GM12878 (cell line): ENCODE data around the gene RYR2. TPM values are rescaled to one million over a fixed set of nuclear protein-coding genes. Genes with fewer than 3 reads are reported as not detected.

Experiments used
- ATAC-seq: fragments of 200-7000 bp; cut with Tn5 transposase; 3 replicates; pipeline ENCODE4 v1.9.1; 2020; ENCODE audit warnings: mild to moderate bottlenecking, moderate library complexity
- BruUV-seq: library from RNA; stranded (reverse); fragments of 400-500 nt; replicated peaks from 2 replicates; lab custom pipeline; 2021; lab: Mats Ljungman, UMichigan
- CTCF ChIA-PET: fragments of 300-600 bp; sonication (Branson Sonifier 250); formaldehyde crosslinking; extraction: SDS; loops from one replicate; lab custom pipeline; 2021; ENCODE audit warnings: inconsistent platforms; lab: Yijun Ruan, JAX
- POLR2A ChIA-PET: fragments of 350-600 bp; formaldehyde crosslinking; extraction: SDS; loops from one replicate; lab custom pipeline; 2021; ENCODE audit warnings: inconsistent platforms; lab: Charles Lee
- RAD21 ChIA-PET: fragments of 300-600 bp; sonication (Branson Sonifier 250); formaldehyde crosslinking; loops from one replicate; lab custom pipeline; 2023; ENCODE audit warnings: antibody characterized with exemption; ENCODE audit not compliant: unreplicated experiment; lab: Charles Lee
- SMC1A ChIA-PET: fragments of 300-600 bp; sonication (Branson Sonifier 250); formaldehyde crosslinking; loops from one replicate; lab custom pipeline; 2023; ENCODE audit not compliant: unreplicated experiment, uncharacterized antibody; lab: Charles Lee
- DNase-seq: peaks from one replicate; pipeline ENCODE4 v3.0.0-alpha.2; 2011; ENCODE audit warnings: low read depth, low spot score
- FAIRE-seq: peaks from 3 replicates; lab custom pipeline; 2011; peaks lifted over from hg19 to GRCh38; lab: Jason Lieb, UNC
- H2AFZ ChIP-seq: 2 replicates; pipeline ENCODE4 v1.6.0; 2011; ENCODE audit warnings: low read depth, low read length, control low read depth; ENCODE audit not compliant: control insufficient read depth
- H3K27ac ChIP-seq: 2 replicates; pipeline ENCODE4 v1.5.1; 2011; ENCODE audit warnings: control low read depth; ENCODE audit not compliant: control insufficient read depth, insufficient read depth
- H3K27me3 ChIP-seq, 2 experiments: replicated peaks in 1 of 2; 2 replicates each; pipeline versions ENCODE4 v1.6.0 to v1.6.1; 2011; ENCODE audit warnings: low read length in 1 of 2; ENCODE audit not compliant: control insufficient read depth in 2 of 2, insufficient read depth in 2 of 2
- H3K36me3 ChIP-seq, 2 experiments: 2 replicates each; pipeline ENCODE4 v1.5.1; 2011; ENCODE audit warnings: low read length in 1 of 2; ENCODE audit not compliant: control insufficient read depth in 2 of 2, insufficient read depth in 2 of 2
- H3K4me1 ChIP-seq: 2 replicates; pipeline ENCODE4 v1.6.1; 2011; ENCODE audit warnings: mild to moderate bottlenecking, low read length, moderate library complexity, mixed read lengths; ENCODE audit not compliant: control insufficient read depth, insufficient read depth
- H3K4me2 ChIP-seq: 2 replicates; pipeline ENCODE4 v1.6.0; 2011; ENCODE audit warnings: control low read depth; ENCODE audit not compliant: control insufficient read depth, insufficient read depth
- H3K4me3 ChIP-seq: fragments of 200-600 bp; sonication (generic); 2 replicates; pipeline ENCODE4 v1.5.1; 2016
- H3K79me2 ChIP-seq: 2 replicates; pipeline ENCODE4 v1.6.0; 2011; ENCODE audit warnings: low read length; ENCODE audit not compliant: control insufficient read depth, insufficient read depth
- H3K9ac ChIP-seq: 2 replicates; pipeline ENCODE4 v1.8.0; 2011; ENCODE audit warnings: low read length, control low read depth, mixed read lengths; ENCODE audit not compliant: control insufficient read depth, insufficient read depth
- H3K9me3 ChIP-seq: replicated peaks from 3 replicates; pipeline ENCODE4 v1.5.1; 2011; ENCODE audit warnings: mild to moderate bottlenecking, low read length; ENCODE audit not compliant: control insufficient read depth, insufficient read depth
- H4K20me1 ChIP-seq: 2 replicates; pipeline ENCODE4 v1.6.0; 2011; ENCODE audit not compliant: control insufficient read depth, insufficient read depth
- ASH2L ChIP-seq: fragments of 300-600, 200-600 bp; sonication (generic); IDR thresholded peaks from 2 replicates; pipeline ENCODE4 v1.6.1; 2017; ENCODE audit warnings: low read depth, mild to moderate bottlenecking, borderline replicate concordance
- ETV6 ChIP-seq, 2 experiments: fragments of 450-650 bp in 1 of 2; IDR thresholded peaks in 1 of 2; conservative IDR thresholded peaks in 1 of 2; 2 replicates each; pipeline ENCODE4 v1.6.1; 2014; ENCODE audit warnings: antibody characterized with exemption in 1 of 2, borderline replicate concordance in 1 of 2, low read depth in 1 of 2, mild to moderate bottlenecking in 1 of 2, moderate library complexity in 1 of 2
- FOXM1 ChIP-seq: IDR thresholded peaks from 2 replicates; pipeline ENCODE4 v1.6.1; 2012; ENCODE audit warnings: low read depth, mild to moderate bottlenecking, inconsistent platforms, low read length, moderate library complexity
- JUNB ChIP-seq: IDR thresholded peaks from 2 replicates; pipeline ENCODE4 v1.6.1; 2016; ENCODE audit warnings: antibody characterized with exemption, mild to moderate bottlenecking
- NR2F1 ChIP-seq: fragments of 450-650 bp; conservative IDR thresholded peaks from 2 replicates; pipeline ENCODE4 v1.6.1; 2017; ENCODE audit warnings: mild to moderate bottlenecking
- RBBP5 ChIP-seq: fragments of 200-600 bp; sonication (generic); conservative IDR thresholded peaks from 2 replicates; pipeline ENCODE4 v1.6.1; 2016
- SIX5 ChIP-seq: IDR thresholded peaks from 2 replicates; pipeline ENCODE4 v1.6.1; 2011; ENCODE audit warnings: mild to moderate bottlenecking, low read depth, low read length, moderate library complexity; ENCODE audit not compliant: severe bottlenecking
- SMAD1 ChIP-seq: fragments of 450-650 bp; IDR thresholded peaks from 2 replicates; pipeline ENCODE4 v1.6.1; 2018; ENCODE audit warnings: mild to moderate bottlenecking, low read depth; ENCODE audit not compliant: partially characterized antibody
- SMARCA5 ChIP-seq: fragments of 450-650 bp; IDR thresholded peaks from 2 replicates; pipeline ENCODE4 v1.6.1; 2017; ENCODE audit warnings: mild to moderate bottlenecking
- WGBS: methylation state at CpG from one replicate; pipeline ENCODE4 v1.1.6; 2016; ENCODE audit warnings: low lambda C conversion rate; ENCODE audit not compliant: insufficient replicate concordance, insufficient coverage; ENCODE audit errors: missing lambda C conversion rate; 5-methylcytosine and 5-hydroxymethylcytosine counted together
- in situ Hi-C: fragments of 300-500 bp; cut with MboI; formaldehyde crosslinking; loops from 9 replicates; pipeline ENCODE4 v1.14.3; 2018; ENCODE audit warnings: mixed read lengths
- intact Hi-C: fragments of 100-400 bp; cut with micrococcal nuclease; formaldehyde crosslinking; loops from one replicate; pipeline ENCODE4 v1.14.2; 2022; ENCODE audit not compliant: unreplicated experiment
- polyA plus RNA-seq, 11 experiments: library from polyadenylated mRNA; depleted of rRNA in 4 of 11; unstranded in 6 of 11; stranded (reverse) in 5 of 11; fragments of >200 nt; fragmentation: Nextera tagmentation in 4 of 11; fragmentation: Illumina TruSeq in 1 of 11; extraction: Ambion mirVana in 4 of 11; extraction: Trizol in 1 of 11; gene quantifications; 1 replicate in 1 of 11; 2 replicates in 10 of 11; pipeline versions ENCODE4 v1.2.1 to v1.2.3, GENCODE V29; 2011 to 2016; ENCODE audit warnings: inconsistent platforms in 2 of 11, missing spikeins in 2 of 11, low read depth in 1 of 11
- total RNA-seq, 4 experiments: library from RNA; depleted of rRNA in 3 of 4; stranded (reverse); fragments of >200 nt in 3 of 4; fragmentation: Illumina TruSeq in 1 of 4; extraction: Trizol in 1 of 4; gene quantifications; 2 replicates each; pipeline versions ENCODE4 v1.2.1 to v1.2.3, GENCODE V29; 2013 to 2021
- TF ChIP-seq, protein P1 (sequence below): IDR thresholded peaks from 2 replicates; pipeline ENCODE4 v1.6.1; 2012; ENCODE audit warnings: improper control_type of control experiment, low read depth, low read length; ENCODE audit not compliant: insufficient replicate concordance
- TF ChIP-seq, protein P2 (sequence below): IDR thresholded peaks from 2 replicates; pipeline ENCODE4 v1.6.1; 2012; ENCODE audit warnings: low read depth, low read length, improper control_type of control experiment
- TF ChIP-seq, protein P3 (sequence below): IDR thresholded peaks from 2 replicates; pipeline ENCODE4 v1.6.1; 2011; ENCODE audit warnings: borderline replicate concordance, low read depth, mild to moderate bottlenecking, moderate library complexity, mixed read lengths, low read length; ENCODE audit not compliant: insufficient read depth; ENCODE audit errors: extremely low read length
- TF ChIP-seq, protein P4 (sequence below): fragments of 450-650 bp; IDR thresholded peaks from 2 replicates; pipeline ENCODE4 v1.6.1; 2016; ENCODE audit warnings: mild to moderate bottlenecking, moderate library complexity, borderline replicate concordance

Gene RYR2
- total and polyA plus RNA-seq, 10 of the 15 experiments (the other 5 are each of a cell fraction or from before 2014, with no cell fraction given), result 0.01 to 0.04 TPM; not detected in 8

DNA sequence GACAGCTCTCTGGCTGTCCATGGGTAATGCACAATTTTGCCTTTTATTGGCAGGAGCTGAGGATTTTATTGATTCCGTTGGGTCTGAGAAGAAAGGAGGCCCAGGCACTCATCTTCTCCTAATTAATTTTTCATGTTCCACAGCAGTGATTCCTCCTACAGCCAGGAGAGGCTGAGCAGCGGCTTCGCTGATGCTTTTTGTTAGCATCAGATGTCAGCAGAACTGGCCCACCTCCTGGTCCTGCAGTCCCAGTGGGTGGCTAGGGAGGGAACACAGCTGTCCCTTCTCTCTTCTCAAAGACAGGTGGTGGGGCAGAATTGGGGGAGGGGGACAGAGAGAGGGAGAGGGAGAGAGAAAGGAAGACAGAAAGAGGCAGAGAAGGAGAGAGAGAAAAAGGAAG lies 43.4 kb upstream of the RYR2 start:
- Histone ChIP-seq H3K79me2 (no peaks in the 10 kb centered on the region), H3K4me3 (no peak overlapping the region), H2AFZ (no peak overlapping the region), H3K36me3 (no peaks in the 10 kb centered on the region), H3K4me1 (no peaks in the 10 kb centered on the region), H4K20me1 (no peaks in the 10 kb centered on the region), H3K27ac (no peak overlapping the region), H3K9ac (no peak overlapping the region), H3K9me3 (no peaks in the 10 kb centered on the region), H3K4me2 (no peak overlapping the region), H3K27me3 (peaks cover 0 to 2% of the 10 kb centered on the region in 2 experiments; a peak in 1 of 4 replicates)
- ChIA-PET SMC1A (no interaction called here), CTCF (no interaction called here), RAD21 (no interaction called here), POLR2A (no interaction called here)
- FAIRE-seq, result no peak
- no TSS peak for BruUV-seq
- intact Hi-C loops, result no loop called here
- WGBS, result 32% methylated on average over 3 of the region's 3 CpGs
- no peak for DNase-seq
- ATAC-seq, result no peak
- in situ Hi-C loops, result no loop called here
- TF ChIP-seq SMAD1, result no peak
- TF ChIP-seq, protein P1, sequence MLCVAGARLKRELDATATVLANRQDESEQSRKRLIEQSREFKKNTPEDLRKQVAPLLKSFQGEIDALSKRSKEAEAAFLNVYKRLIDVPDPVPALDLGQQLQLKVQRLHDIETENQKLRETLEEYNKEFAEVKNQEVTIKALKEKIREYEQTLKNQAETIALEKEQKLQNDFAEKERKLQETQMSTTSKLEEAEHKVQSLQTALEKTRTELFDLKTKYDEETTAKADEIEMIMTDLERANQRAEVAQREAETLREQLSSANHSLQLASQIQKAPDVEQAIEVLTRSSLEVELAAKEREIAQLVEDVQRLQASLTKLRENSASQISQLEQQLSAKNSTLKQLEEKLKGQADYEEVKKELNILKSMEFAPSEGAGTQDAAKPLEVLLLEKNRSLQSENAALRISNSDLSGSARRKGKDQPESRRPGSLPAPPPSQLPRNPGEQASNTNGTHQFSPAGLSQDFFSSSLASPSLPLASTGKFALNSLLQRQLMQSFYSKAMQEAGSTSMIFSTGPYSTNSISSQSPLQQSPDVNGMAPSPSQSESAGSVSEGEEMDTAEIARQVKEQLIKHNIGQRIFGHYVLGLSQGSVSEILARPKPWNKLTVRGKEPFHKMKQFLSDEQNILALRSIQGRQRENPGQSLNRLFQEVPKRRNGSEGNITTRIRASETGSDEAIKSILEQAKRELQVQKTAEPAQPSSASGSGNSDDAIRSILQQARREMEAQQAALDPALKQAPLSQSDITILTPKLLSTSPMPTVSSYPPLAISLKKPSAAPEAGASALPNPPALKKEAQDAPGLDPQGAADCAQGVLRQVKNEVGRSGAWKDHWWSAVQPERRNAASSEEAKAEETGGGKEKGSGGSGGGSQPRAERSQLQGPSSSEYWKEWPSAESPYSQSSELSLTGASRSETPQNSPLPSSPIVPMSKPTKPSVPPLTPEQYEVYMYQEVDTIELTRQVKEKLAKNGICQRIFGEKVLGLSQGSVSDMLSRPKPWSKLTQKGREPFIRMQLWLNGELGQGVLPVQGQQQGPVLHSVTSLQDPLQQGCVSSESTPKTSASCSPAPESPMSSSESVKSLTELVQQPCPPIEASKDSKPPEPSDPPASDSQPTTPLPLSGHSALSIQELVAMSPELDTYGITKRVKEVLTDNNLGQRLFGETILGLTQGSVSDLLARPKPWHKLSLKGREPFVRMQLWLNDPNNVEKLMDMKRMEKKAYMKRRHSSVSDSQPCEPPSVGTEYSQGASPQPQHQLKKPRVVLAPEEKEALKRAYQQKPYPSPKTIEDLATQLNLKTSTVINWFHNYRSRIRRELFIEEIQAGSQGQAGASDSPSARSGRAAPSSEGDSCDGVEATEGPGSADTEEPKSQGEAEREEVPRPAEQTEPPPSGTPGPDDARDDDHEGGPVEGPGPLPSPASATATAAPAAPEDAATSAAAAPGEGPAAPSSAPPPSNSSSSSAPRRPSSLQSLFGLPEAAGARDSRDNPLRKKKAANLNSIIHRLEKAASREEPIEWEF, result no peak
- no peak for TF ChIP-seq FOXM1
- TF ChIP-seq, protein P2, sequence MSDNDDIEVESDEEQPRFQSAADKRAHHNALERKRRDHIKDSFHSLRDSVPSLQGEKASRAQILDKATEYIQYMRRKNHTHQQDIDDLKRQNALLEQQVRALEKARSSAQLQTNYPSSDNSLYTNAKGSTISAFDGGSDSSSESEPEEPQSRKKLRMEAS, result no peak
- no peak for TF ChIP-seq ASH2L
- TF ChIP-seq ETV6 (conservative IDR thresholded peaks at IDR 0.05 in 1 of 2, IDR thresholded peaks at IDR 0.05 in 1 of 2; ENCODE audit: borderline replicate concordance in 1 of 2, low read depth in 1 of 2), result no peak
- no peak for TF ChIP-seq RBBP5
- TF ChIP-seq NR2F1, result no peak
- no peak for TF ChIP-seq SIX5
- no peak for TF ChIP-seq JUNB
- no peak for TF ChIP-seq SMARCA5
- TF ChIP-seq, protein P3, sequence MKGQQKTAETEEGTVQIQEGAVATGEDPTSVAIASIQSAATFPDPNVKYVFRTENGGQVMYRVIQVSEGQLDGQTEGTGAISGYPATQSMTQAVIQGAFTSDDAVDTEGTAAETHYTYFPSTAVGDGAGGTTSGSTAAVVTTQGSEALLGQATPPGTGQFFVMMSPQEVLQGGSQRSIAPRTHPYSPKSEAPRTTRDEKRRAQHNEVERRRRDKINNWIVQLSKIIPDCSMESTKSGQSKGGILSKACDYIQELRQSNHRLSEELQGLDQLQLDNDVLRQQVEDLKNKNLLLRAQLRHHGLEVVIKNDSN, result no peak
- TF ChIP-seq, protein P4, sequence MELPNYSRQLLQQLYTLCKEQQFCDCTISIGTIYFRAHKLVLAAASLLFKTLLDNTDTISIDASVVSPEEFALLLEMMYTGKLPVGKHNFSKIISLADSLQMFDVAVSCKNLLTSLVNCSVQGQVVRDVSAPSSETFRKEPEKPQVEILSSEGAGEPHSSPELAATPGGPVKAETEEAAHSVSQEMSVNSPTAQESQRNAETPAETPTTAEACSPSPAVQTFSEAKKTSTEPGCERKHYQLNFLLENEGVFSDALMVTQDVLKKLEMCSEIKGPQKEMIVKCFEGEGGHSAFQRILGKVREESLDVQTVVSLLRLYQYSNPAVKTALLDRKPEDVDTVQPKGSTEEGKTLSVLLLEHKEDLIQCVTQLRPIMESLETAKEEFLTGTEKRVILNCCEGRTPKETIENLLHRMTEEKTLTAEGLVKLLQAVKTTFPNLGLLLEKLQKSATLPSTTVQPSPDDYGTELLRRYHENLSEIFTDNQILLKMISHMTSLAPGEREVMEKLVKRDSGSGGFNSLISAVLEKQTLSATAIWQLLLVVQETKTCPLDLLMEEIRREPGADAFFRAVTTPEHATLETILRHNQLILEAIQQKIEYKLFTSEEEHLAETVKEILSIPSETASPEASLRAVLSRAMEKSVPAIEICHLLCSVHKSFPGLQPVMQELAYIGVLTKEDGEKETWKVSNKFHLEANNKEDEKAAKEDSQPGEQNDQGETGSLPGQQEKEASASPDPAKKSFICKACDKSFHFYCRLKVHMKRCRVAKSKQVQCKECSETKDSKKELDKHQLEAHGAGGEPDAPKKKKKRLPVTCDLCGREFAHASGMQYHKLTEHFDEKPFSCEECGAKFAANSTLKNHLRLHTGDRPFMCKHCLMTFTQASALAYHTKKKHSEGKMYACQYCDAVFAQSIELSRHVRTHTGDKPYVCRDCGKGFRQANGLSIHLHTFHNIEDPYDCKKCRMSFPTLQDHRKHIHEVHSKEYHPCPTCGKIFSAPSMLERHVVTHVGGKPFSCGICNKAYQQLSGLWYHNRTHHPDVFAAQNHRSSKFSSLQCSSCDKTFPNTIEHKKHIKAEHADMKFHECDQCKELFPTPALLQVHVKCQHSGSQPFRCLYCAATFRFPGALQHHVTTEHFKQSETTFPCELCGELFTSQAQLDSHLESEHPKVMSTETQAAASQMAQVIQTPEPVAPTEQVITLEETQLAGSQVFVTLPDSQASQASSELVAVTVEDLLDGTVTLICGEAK, result no peak
